MM.1S (cell line): ENCODE measurements around the gene TGFB2.
A peak's percentile ranks its signal among the peaks of the same experiment; 100 is the strongest.

Experiments used
- DNase-seq: peaks from one replicate; pipeline ENCODE4 v3.0.0-alpha.2; 2015
- H2AFZ ChIP-seq: fragments of 300-600 bp; sonication (generic); 2 replicates; pipeline ENCODE4 v1.6.0; 2016; ENCODE audit warnings: antibody characterized with exemption, low read length
- H3F3A ChIP-seq: fragments of 300-600 bp; sonication (generic); 2 replicates; pipeline ENCODE4 v1.6.1; 2016; ENCODE audit warnings: mild to moderate bottlenecking, antibody characterized with exemption, low read length, moderate library complexity, mixed read lengths; ENCODE audit not compliant: insufficient read depth
- H3K27ac ChIP-seq: fragments of 300-600 bp; sonication (generic); 2 replicates; pipeline ENCODE4 v1.5.1; 2016; ENCODE audit warnings: mild to moderate bottlenecking, low read length
- H3K27me3 ChIP-seq: fragments of 300-600 bp; sonication (generic); replicated peaks from 2 replicates; pipeline ENCODE4 v1.6.0; 2016; ENCODE audit warnings: low read length; ENCODE audit not compliant: insufficient read depth
- H3K36me3 ChIP-seq: fragments of 300-600 bp; sonication (generic); replicated peaks from 2 replicates; pipeline ENCODE4 v1.6.1; 2016; ENCODE audit warnings: mild to moderate bottlenecking, low read length, mixed read lengths; ENCODE audit not compliant: insufficient read depth
- H3K4me1 ChIP-seq: fragments of 300-600 bp; sonication (generic); 2 replicates; pipeline ENCODE4 v1.6.1; 2016; ENCODE audit warnings: low read length, mixed read lengths
- H3K4me2 ChIP-seq: fragments of 300-600 bp; sonication (generic); 2 replicates; pipeline ENCODE4 v1.6.0; 2016; ENCODE audit warnings: low read depth, low read length
- H3K4me3 ChIP-seq: fragments of 300-600 bp; sonication (generic); 2 replicates; pipeline ENCODE4 v1.5.1; 2016; ENCODE audit warnings: low read length, mixed read lengths
- H3K79me2 ChIP-seq: fragments of 300-600 bp; sonication (generic); 2 replicates; pipeline ENCODE4 v1.6.1; 2016; ENCODE audit warnings: mixed run types, low read length, mixed read lengths
- H3K9ac ChIP-seq: fragments of 300-600 bp; sonication (generic); 2 replicates; pipeline ENCODE4 v1.6.1; 2016; ENCODE audit warnings: low read length, mixed read lengths
- H3K9me2 ChIP-seq: fragments of 300-600 bp; sonication (generic); replicated peaks from 2 replicates; pipeline ENCODE4 v1.6.1; 2016; ENCODE audit warnings: mild to moderate bottlenecking, low read length, mixed read lengths; ENCODE audit not compliant: insufficient read depth
- H3K9me3 ChIP-seq: fragments of 300-600 bp; sonication (generic); replicated peaks from 2 replicates; pipeline ENCODE4 v1.6.1; 2016; ENCODE audit warnings: mild to moderate bottlenecking, low read length, mixed read lengths; ENCODE audit not compliant: insufficient read depth
- H4K20me1 ChIP-seq: fragments of 300-600 bp; sonication (generic); 2 replicates; pipeline ENCODE4 v1.6.1; 2016; ENCODE audit warnings: mild to moderate bottlenecking, low read length, moderate library complexity, mixed read lengths; ENCODE audit not compliant: insufficient read depth
- CTCF ChIP-seq: fragments of 300-600 bp; sonication (generic); IDR thresholded peaks from 2 replicates; pipeline ENCODE4 v1.5.1; 2016; ENCODE audit warnings: antibody characterized with exemption, low read length, mixed read lengths
- EZH2 ChIP-seq: fragments of 300-600 bp; sonication (generic); optimal IDR thresholded peaks from 2 replicates; pipeline ENCODE3; 2017; ENCODE audit warnings: low read depth, mild to moderate bottlenecking, antibody characterized with exemption, low read length, mixed read lengths
- EZH2phosphoT487 ChIP-seq: fragments of 300-600 bp; sonication (generic); IDR thresholded peaks from 2 replicates; pipeline ENCODE4 v1.6.1; 2018; ENCODE audit warnings: antibody characterized with exemption, low read length

TGFB2 gene

DNA sequence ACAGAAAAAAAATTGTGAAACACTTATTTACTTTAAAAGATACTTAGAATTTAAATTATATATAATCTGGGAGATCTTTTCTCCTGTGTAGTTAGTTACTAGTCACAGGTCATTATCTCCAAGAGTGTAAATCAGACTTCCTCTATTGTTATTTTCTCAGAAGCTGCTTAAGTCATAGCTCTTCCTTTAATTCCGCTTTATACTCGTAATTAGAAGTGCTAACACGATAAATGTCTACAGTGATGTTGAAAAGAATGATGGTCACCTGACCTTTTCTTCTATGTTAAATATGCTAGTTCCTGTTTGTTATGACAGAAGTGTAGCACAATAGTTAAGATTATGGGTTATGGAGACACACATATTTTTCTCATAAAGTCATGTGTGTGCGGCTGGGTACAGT lies 123.6 kb downstream of the TGFB2 start:
- H3K27ac ChIP-seq: no peak overlapping the region
- H3F3A ChIP-seq: peaks cover 17% of the 10 kb centered on the region
- no peak for TF ChIP-seq CTCF
- TF ChIP-seq EZH2: no peak
- no peak for TF ChIP-seq EZH2phosphoT487
- no peak overlapping the region for H3K4me3 ChIP-seq
- no peak overlapping the region for H2AFZ ChIP-seq
- no peak overlapping the region for H3K9ac ChIP-seq
- no peak for DNase-seq
- peaks cover 36% of the 10 kb centered on the region for H3K4me1 ChIP-seq
- no peaks in the 10 kb centered on the region for H4K20me1 ChIP-seq
- H3K4me2 ChIP-seq: no peak overlapping the region
- H3K79me2 ChIP-seq: no peaks in the 10 kb centered on the region
- no peaks in the 10 kb centered on the region for H3K27me3 ChIP-seq
- no peaks in the 10 kb centered on the region for H3K9me2 ChIP-seq
- no peaks in the 10 kb centered on the region for H3K36me3 ChIP-seq
- no peaks in the 10 kb centered on the region for H3K9me3 ChIP-seq

- H3K9ac ChIP-seq: no peak overlapping the region; the same call in 1 of the 2 replicates
These were observed 127.7 kb downstream of the TGFB2 start for GRCh38 chr1:218472885-218473284.

DNA sequence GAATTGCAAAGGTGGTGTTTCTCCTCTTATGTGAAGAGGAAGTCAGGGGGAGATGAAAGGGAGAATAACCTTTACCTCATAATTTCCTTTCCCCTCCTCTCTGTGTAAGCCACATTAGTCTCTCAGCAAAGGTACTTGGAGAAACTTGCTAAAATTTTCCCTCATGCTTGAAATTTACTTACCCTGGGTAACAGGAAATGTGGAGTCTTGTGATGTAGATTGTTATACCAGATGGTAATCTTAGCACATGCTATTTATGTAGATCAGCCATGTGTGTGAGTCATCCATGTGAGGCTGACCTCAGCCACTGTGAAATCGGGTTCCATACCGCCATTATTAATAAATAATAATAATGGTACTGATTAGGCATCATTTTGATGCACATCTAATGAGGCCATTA lies 128.4 kb downstream of the TGFB2 start:
- TF ChIP-seq CTCF (no peak), EZH2 (no peak), EZH2phosphoT487 (no peak)
- Histone ChIP-seq H3K9ac (no peak overlapping the region; the same call in 1 of the 2 replicates), H3F3A (peaks cover 18% of the 10 kb centered on the region), H4K20me1 (no peaks in the 10 kb centered on the region), H3K9me3 (no peaks in the 10 kb centered on the region), H2AFZ (peak overlapping the region; percentile 38), H3K4me1 (peaks cover 55% of the 10 kb centered on the region), H3K36me3 (no peaks in the 10 kb centered on the region), H3K27ac (peak overlapping the region; percentile 52), H3K4me3 (no peak overlapping the region), H3K9me2 (no peaks in the 10 kb centered on the region), H3K27me3 (no peaks in the 10 kb centered on the region), H3K4me2 (peak overlapping the region; percentile 53), H3K79me2 (no peaks in the 10 kb centered on the region)
- DNase-seq: peak; percentile 70

More at GRCh38 chr1:218472885-218473284, 127.7 kb downstream of the TGFB2 start:
- Histone ChIP-seq H3K4me1 (peaks cover 55% of the 10 kb centered on the region), H3K27me3 (no peaks in the 10 kb centered on the region), H3K36me3 (no peaks in the 10 kb centered on the region), H3K27ac (peak overlapping the region; percentile 52), H3K4me3 (no peak overlapping the region), H2AFZ (peak overlapping the region; percentile 38; the same call in 1 of the 2 replicates), H3K4me2 (peak overlapping the region; percentile 53), H3K9me2 (no peaks in the 10 kb centered on the region), H3K79me2 (no peaks in the 10 kb centered on the region), H3F3A (peaks cover 18% of the 10 kb centered on the region), H3K9me3 (no peaks in the 10 kb centered on the region), H4K20me1 (no peaks in the 10 kb centered on the region)
- no peak for DNase-seq
- TF ChIP-seq CTCF (no peak; the same call in 1 of the 2 replicates), EZH2 (no peak), EZH2phosphoT487 (no peak)
